Mucosa of descending colon (tissue), 3 donors: Measurements from ENCODE around the gene ENO2. TPM values are rescaled to one million over a fixed set of nuclear protein-coding genes. Genes with fewer than 3 reads are reported as not detected.
A peak's percentile ranks its signal among the peaks of the same experiment; 100 is the strongest.
"Not testable (repeated sequence)": the region's sequence is repeated elsewhere in the genome, so short reads cannot be mapped to it uniquely, and the experiment has no call there.

Experiments
- ATAC-seq: fragments of 200-7000 bp; cut with Tn5 transposase; one replicate; pipeline ENCODE4 v1.9.1; 2020; ENCODE audit warnings: mild to moderate bottlenecking, moderate library complexity
- DNase-seq, 3 donors: peaks; one replicate each; pipeline ENCODE4 v3.0.0-alpha.2; 2020
- H3K36me3 ChIP-seq: fragments of 200-600 bp; one replicate; pipeline ENCODE4 v1.8.0; 2021; ENCODE audit warnings: low read depth, mild to moderate bottlenecking
- H3K4me1 ChIP-seq: fragments of 200-600 bp; one replicate; pipeline ENCODE4 v1.8.0; 2021; ENCODE audit warnings: low read depth, mild to moderate bottlenecking
- H3K4me3 ChIP-seq: fragments of 200-600 bp; one replicate; pipeline ENCODE4 v1.8.0; 2021; ENCODE audit warnings: mild to moderate bottlenecking
- H3K9me3 ChIP-seq: fragments of 200-600 bp; one replicate; pipeline ENCODE4 v1.8.0; 2021; ENCODE audit warnings: mild to moderate bottlenecking
- intact Hi-C, 2 donors: fragments of 100-400 bp; cut with DNase I in 1 of 2; cut with micrococcal nuclease in 1 of 2; formaldehyde crosslinking; loops; one replicate each; pipeline versions ENCODE4 v1.11.0 to v1.11.1; 2022; cut with DNase I, micrococcal nuclease
- long read RNA-seq, 2 donors: library from polyadenylated mRNA; unstranded; transcript quantifications; one replicate each; pipeline ENCODE4 v2.0.0, GENCODE V29; 2019 to 2021
- total RNA-seq, 3 donors: library from RNA; stranded (reverse); fragmentation: NEBNext Ultra II Directional in 2 of 3; extraction: Animal tissue kit (Norgen Biotek cat#: 25700) in 2 of 3; gene quantifications; one replicate each; pipeline versions ENCODE4 v1.2.1 to v1.2.4, GENCODE V29; 2021 to 2023
- TF ChIP-seq, protein P1 (sequence below): fragments of 200-600 bp; IDR thresholded peaks from one replicate; pipeline ENCODE4 v1.8.0; 2022; ENCODE audit warnings: antibody characterized with exemption, mild to moderate bottlenecking
- donor health status: DM: no; HTN: no; CAD: no; lungs with moderate emphysema.
- donor health status: DM: no; HTN: no; CAD: no.
- donor health status: DM: no; HTN: yes; CAD: no.

Gene ENO2
- 10 to 100 TPM in 1 of 3 donors, 1 to 10 TPM in 2; 4.5 to 67.3 (median 7.6) TPM for total RNA-seq
- long read RNA-seq, donor 1, transcript ENO2-211 (12 exons, 2,549 nt) = minor isoform, 17 of 136 reads
- long read RNA-seq, donor 1, transcript ENO2-201 (12 exons, 2,423 nt) = major isoform, 94 of 136 reads
- long read RNA-seq, donor 1, transcript ENO2-205 (11 exons, 2,827 nt) = minor isoform, 12 of 136 reads
- long read RNA-seq, donor 1, partial matches to known transcripts = 6 of 136 reads
- long read RNA-seq, donor 1, other reads (novel, unspliced or antisense) = 7 of 136 reads
- long read RNA-seq, donor 2, partial matches to known transcripts = 0 of 4 reads
- long read RNA-seq, donor 2, other reads (novel, unspliced or antisense) = 0 of 4 reads

DNA sequence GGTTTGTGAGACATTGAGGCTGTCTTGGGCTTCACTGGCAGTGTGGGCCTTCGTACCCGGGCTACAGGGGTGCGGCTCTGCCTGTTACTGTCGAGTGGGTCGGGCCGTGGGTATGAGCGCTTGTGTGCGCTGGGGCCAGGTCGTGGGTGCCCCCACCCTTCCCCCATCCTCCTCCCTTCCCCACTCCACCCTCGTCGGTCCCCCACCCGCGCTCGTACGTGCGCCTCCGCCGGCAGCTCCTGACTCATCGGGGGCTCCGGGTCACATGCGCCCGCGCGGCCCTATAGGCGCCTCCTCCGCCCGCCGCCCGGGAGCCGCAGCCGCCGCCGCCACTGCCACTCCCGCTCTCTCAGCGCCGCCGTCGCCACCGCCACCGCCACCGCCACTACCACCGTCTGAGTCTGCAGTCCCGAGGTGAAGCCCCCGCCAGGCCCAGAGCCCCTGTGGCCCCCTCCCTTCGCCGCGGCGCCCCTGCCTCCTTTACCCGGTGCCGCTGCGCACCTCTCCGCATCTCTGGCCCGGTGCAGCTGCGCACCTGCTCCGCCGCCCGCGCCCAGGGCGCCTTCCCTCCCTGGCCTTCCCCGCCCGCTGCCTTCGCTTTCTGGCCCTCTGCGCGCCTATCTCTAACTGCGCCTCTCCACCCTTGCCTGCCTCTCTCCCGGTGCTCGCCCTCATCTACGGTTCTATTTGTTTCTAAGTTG lies at the start of gene ENO2:
Gene ENO2, plus strand, starts transcription at position 335 of the 701 bp plus-strand sequence. CDS start 1,253 bp downstream, outside the sequence.
- DNase-seq (peak; percentile 63 to 87 (median 78)), ATAC-seq (peak; percentile 89)
- TF ChIP-seq, protein P1, sequence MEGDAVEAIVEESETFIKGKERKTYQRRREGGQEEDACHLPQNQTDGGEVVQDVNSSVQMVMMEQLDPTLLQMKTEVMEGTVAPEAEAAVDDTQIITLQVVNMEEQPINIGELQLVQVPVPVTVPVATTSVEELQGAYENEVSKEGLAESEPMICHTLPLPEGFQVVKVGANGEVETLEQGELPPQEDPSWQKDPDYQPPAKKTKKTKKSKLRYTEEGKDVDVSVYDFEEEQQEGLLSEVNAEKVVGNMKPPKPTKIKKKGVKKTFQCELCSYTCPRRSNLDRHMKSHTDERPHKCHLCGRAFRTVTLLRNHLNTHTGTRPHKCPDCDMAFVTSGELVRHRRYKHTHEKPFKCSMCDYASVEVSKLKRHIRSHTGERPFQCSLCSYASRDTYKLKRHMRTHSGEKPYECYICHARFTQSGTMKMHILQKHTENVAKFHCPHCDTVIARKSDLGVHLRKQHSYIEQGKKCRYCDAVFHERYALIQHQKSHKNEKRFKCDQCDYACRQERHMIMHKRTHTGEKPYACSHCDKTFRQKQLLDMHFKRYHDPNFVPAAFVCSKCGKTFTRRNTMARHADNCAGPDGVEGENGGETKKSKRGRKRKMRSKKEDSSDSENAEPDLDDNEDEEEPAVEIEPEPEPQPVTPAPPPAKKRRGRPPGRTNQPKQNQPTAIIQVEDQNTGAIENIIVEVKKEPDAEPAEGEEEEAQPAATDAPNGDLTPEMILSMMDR = no peak
- peaks cover 16% of the 10 kb centered on the region for H3K4me1 ChIP-seq
- intact Hi-C loops = loop anchor here in 1 of 2 donors (10.0 kb wide), 1 partner anchor 180 kb away; the partner anchor contains the start of gene C1R
- H3K36me3 ChIP-seq = no peaks in the 10 kb centered on the region
- no peaks in the 10 kb centered on the region for H3K9me3 ChIP-seq
- peak within 1 kb of the TSS; percentile 19 for H3K4me3 ChIP-seq

GRCh38 chr12:6865307-6865706 lies 49.1 kb upstream of the ENO2 start:
- H3K36me3 ChIP-seq, ATAC-seq, intact Hi-C loops, H3K9me3 ChIP-seq, H3K4me3 ChIP-seq: not testable (repeated sequence)
- H3K4me1 ChIP-seq = peaks cover 20% of the 10 kb centered on the region
- peak in 1 of 3 donors; percentile 21 for DNase-seq

DNA sequence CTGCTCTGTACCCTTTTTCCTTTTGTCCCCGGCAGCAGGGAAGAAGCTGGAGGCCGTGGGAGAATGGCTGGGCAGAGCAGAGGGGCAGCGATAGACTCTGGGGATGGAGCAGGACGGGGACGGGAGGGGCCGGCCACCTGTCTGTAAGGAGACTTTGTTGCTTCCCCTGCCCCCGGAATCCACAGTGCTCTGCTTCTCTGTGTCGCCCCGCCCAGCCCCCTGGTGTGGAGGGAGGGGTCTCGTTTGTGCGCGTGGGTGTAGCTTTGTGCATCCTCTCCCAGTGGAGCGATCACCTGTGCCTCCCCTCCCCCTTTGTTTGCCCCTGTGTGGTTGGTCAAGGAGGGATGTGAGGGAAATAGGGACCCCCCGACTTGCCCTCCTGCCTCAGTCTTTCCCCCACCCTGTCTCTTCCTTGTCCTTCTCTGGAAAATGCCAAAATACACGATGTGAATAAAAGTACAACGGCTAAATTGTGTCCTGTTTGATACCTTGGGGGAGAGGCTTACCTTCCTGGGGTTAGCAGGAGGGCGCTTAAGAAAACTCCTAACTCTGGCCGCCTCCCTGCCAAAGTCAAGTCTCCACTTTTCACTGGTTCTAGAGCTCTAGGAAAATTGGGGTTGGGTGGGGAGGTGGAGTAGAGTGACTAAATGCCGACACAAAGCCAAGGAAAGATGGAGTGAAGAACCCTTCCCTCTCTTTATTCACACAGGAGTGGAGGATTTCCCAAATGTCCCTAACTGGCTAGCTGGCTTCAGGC lies 48.0 kb upstream of the ENO2 start:
- H3K4me1 ChIP-seq = peaks cover 26% of the 10 kb centered on the region
- H3K4me3 ChIP-seq = no peak overlapping the region
- ATAC-seq (no peak), DNase-seq (peak; percentile 44 to 64 (median 55))
- H3K36me3 ChIP-seq = peaks cover under 1% of the 10 kb centered on the region
- intact Hi-C loops = no loop called here
- TF ChIP-seq, protein P1 = no peak
- no peaks in the 10 kb centered on the region for H3K9me3 ChIP-seq

- H3K4me3 ChIP-seq = peak overlapping the region; percentile 99
- peaks cover 32% of the 10 kb centered on the region for H3K4me1 ChIP-seq
- no peaks in the 10 kb centered on the region for H3K9me3 ChIP-seq
- ATAC-seq (peak; percentile 2), DNase-seq (peak in 1 of 3 donors; percentile 92)
- no peaks in the 10 kb centered on the region for H3K36me3 ChIP-seq
- intact Hi-C loops = no loop called here
- TF ChIP-seq, protein P1 = no peak
These were observed 47.4 kb upstream of the ENO2 start for GRCh38 chr12:6866920-6867412.

DNA sequence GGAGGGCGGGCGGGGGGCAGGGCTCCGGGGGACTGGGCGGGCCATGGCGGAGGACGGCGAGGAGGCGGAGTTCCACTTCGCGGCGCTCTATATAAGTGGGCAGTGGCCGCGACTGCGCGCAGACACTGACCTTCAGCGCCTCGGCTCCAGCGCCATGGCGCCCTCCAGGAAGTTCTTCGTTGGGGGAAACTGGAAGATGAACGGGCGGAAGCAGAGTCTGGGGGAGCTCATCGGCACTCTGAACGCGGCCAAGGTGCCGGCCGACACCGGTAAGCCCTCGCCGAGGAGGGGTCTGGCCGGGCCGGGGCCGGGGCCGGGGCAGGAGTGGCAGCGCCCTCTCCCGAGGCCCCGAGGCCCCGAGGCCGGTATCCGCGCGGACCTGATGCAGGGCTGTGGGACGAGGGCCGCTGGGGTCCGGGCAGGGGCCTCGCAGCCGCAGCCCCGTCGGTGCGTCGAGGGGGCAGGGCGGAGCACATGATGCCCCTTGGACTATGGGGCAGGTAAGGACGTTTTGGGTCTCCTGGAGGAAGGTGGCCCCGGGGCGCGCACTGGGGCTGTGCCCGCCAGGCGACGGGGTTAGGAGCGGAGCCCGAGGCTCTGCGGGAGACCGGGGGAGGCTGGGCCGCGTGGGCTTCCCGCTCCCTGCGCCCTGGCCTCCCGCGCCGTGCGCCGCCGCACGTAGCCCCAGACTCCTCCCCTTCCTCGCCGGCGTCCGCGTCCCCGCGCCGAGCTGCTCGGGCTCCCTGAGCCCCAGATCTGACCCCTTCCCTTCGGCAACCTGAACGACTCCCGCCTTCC lies 46.8 kb upstream of the ENO2 start, which contains the start of gene TPI1:
Gene TPI1, plus strand, starts transcription at position 119 of the 798 bp plus-strand sequence. Its CDS starts 36 bp downstream, at position 155.
- peaks cover 35% of the 10 kb centered on the region for H3K4me1 ChIP-seq
- intact Hi-C loops = no loop called here
- ATAC-seq = peak; percentile 84
- no peaks in the 10 kb centered on the region for H3K9me3 ChIP-seq
- H3K36me3 ChIP-seq = no peaks in the 10 kb centered on the region
- TF ChIP-seq, protein P1 = no peak
- DNase-seq = peak; percentile 80 to 91 (median 88)
- H3K4me3 ChIP-seq = peak within 1 kb of the TSS; percentile 99
